Measurements from ENCODE around the gene PDE4D. TPM values are rescaled to one million over a fixed set of nuclear protein-coding genes. Genes with fewer than 3 reads are reported as not detected.

The PDE4D gene
- polyA plus RNA-seq, 1 donor (not counting 4 experiments of a cell fraction or from before 2014, with no cell fraction given): 3.6 TPM

DNA sequence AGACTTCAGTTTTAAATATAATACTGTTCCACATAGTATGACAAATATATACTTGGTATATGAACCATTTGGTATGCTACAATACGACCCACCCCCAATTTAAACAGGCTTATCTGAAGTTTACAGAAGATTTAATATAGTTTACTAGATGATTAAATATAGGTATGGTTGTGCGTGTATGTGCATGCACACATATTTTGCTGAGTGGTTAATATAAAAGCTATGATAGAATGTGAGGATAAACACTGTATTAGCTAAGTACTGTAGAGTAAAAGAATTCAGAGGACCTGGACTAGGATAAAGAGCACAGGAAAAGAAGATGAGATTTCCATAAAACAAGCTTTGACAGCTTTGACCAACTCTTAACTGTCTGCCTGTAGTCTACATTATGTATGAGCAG is 356.7 kb downstream of the PDE4D start:
- Histone ChIP-seq H3K4me2 (ENCODE audit: control insufficient read depth, extremely low read depth, insufficient read depth, low read depth, low read length) (no peak overlapping the region), H3K36me3 (ENCODE audit: control insufficient read depth in 2 of 2, extremely low read depth in 1 of 2, insufficient read depth in 2 of 2, low read length in 2 of 2) (no peaks in the 10 kb centered on the region), H3K79me2 (ENCODE audit: control insufficient read depth, insufficient read depth, low read length) (no peaks in the 10 kb centered on the region), H3K27ac (ENCODE audit: control insufficient read depth, insufficient read depth, low read length) (no peak overlapping the region), H3K9me1 (ENCODE audit: control insufficient read depth, extremely low read depth, insufficient read depth, low read length) (no peaks in the 10 kb centered on the region), H4K20me1 (ENCODE audit: control insufficient read depth, extremely low read depth, insufficient read depth, low read length) (no peaks in the 10 kb centered on the region), H3K4me3 (ENCODE audit: control insufficient read depth in 2 of 3, extremely low read depth in 1 of 3, insufficient read depth in 2 of 3, low read depth in 1 of 3, low read length in 3 of 3) (no peak overlapping the region), H3K4me1 (ENCODE audit: control insufficient read depth, extremely low read depth, insufficient read depth, low read length) (no peaks in the 10 kb centered on the region), H3K9ac (ENCODE audit: control insufficient read depth, extremely low read depth, insufficient read depth, low read length) (no peak overlapping the region), H3K27me3 (ENCODE audit: control insufficient read depth, extremely low read depth, insufficient read depth, low read length) (no peaks in the 10 kb centered on the region), H2AFZ (ENCODE audit: control insufficient read depth, low read length) (no peak overlapping the region), H3K9me3 (ENCODE audit: control insufficient read depth, low read depth, low read length) (no peaks in the 10 kb centered on the region)
- dilution Hi-C loops (cut with MboI; ENCODE audit: extremely low pct_ligation_motif_present, low sequenced_read_pairs): no loop called here
- TF ChIP-seq, protein P1, sequence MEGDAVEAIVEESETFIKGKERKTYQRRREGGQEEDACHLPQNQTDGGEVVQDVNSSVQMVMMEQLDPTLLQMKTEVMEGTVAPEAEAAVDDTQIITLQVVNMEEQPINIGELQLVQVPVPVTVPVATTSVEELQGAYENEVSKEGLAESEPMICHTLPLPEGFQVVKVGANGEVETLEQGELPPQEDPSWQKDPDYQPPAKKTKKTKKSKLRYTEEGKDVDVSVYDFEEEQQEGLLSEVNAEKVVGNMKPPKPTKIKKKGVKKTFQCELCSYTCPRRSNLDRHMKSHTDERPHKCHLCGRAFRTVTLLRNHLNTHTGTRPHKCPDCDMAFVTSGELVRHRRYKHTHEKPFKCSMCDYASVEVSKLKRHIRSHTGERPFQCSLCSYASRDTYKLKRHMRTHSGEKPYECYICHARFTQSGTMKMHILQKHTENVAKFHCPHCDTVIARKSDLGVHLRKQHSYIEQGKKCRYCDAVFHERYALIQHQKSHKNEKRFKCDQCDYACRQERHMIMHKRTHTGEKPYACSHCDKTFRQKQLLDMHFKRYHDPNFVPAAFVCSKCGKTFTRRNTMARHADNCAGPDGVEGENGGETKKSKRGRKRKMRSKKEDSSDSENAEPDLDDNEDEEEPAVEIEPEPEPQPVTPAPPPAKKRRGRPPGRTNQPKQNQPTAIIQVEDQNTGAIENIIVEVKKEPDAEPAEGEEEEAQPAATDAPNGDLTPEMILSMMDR (optimal IDR thresholded peaks at IDR 0.05 in 1 of 3, IDR thresholded peaks at IDR 0.05 in 1 of 3, conservative IDR thresholded peaks at IDR 0.05 in 1 of 3; ENCODE audit: extremely low read depth in 1 of 3, insufficient read depth in 2 of 3, low read length in 3 of 3): no peak
- TF ChIP-seq EZH2 (IDR thresholded peaks at IDR 0.05; ENCODE audit: low read length): no peak
- DNase-seq (ENCODE audit: low read depth, low spot score) (no peak), FAIRE-seq (no peak)

DNA sequence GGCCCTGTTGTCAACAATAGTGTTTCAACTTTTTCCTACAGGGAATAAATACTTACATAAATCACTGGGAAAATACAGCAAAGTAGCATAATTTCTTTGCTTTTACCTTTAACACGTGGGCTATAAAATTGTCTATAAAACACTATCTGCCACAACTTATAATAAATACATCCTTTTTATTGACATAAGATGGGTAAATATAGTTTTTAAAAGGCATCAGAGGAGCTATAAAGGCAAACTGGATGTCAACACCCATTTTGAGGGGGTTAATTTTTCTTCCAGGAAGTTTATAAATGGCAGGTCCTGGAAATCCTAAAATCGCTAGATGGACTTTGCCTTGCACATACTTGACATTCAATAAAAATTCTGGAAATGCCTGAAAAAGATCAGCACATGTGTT is 358.0 kb downstream of the PDE4D start:
- dilution Hi-C loops (cut with MboI; ENCODE audit: extremely low pct_ligation_motif_present, low sequenced_read_pairs): no loop called here
- H3K4me3 ChIP-seq (ENCODE audit: control insufficient read depth in 2 of 3, extremely low read depth in 1 of 3, insufficient read depth in 2 of 3, low read depth in 1 of 3, low read length in 3 of 3): no peak overlapping the region

More for the DNA sequence above, 358.0 kb downstream of the PDE4D start:
- Histone ChIP-seq H3K36me3 (ENCODE audit: control insufficient read depth in 2 of 2, extremely low read depth in 1 of 2, insufficient read depth in 2 of 2, low read length in 2 of 2) (no peaks in the 10 kb centered on the region), H3K27me3 (ENCODE audit: control insufficient read depth, extremely low read depth, insufficient read depth, low read length) (no peaks in the 10 kb centered on the region), H3K27ac (ENCODE audit: control insufficient read depth, insufficient read depth, low read length) (no peak overlapping the region), H3K9me1 (ENCODE audit: control insufficient read depth, extremely low read depth, insufficient read depth, low read length) (no peaks in the 10 kb centered on the region), H3K79me2 (ENCODE audit: control insufficient read depth, insufficient read depth, low read length) (no peaks in the 10 kb centered on the region), H3K4me1 (ENCODE audit: control insufficient read depth, extremely low read depth, insufficient read depth, low read length) (no peaks in the 10 kb centered on the region), H3K9me3 (ENCODE audit: control insufficient read depth, low read depth, low read length) (no peaks in the 10 kb centered on the region), H4K20me1 (ENCODE audit: control insufficient read depth, extremely low read depth, insufficient read depth, low read length) (no peaks in the 10 kb centered on the region), H3K4me2 (ENCODE audit: control insufficient read depth, extremely low read depth, insufficient read depth, low read depth, low read length) (no peak overlapping the region), H2AFZ (ENCODE audit: control insufficient read depth, low read length) (no peak overlapping the region), H3K9ac (ENCODE audit: control insufficient read depth, extremely low read depth, insufficient read depth, low read length) (no peak overlapping the region)
- FAIRE-seq: no peak
- DNase-seq (ENCODE audit: low read depth, low spot score): no peak
- TF ChIP-seq, protein P1 (optimal IDR thresholded peaks at IDR 0.05 in 1 of 3, IDR thresholded peaks at IDR 0.05 in 1 of 3, conservative IDR thresholded peaks at IDR 0.05 in 1 of 3; ENCODE audit: extremely low read depth in 1 of 3, insufficient read depth in 2 of 3, low read length in 3 of 3): no peak
- TF ChIP-seq EZH2 (IDR thresholded peaks at IDR 0.05; ENCODE audit: low read length): no peak
